Middle frontal gyrus (tissue), 1 donor: ENCODE data around the gene UBE2V1.
A peak's percentile ranks its signal among the peaks of the same experiment; 100 is the strongest.
"Not testable (repeated sequence)": the region's sequence is repeated elsewhere in the genome, so short reads cannot be mapped to it uniquely, and the experiment has no call there.

Experiments used
- DNase-seq: peaks from one replicate; pipeline ENCODE4 v3.0.0-alpha.2; 2015; ENCODE audit warnings: low spot score; ENCODE audit errors: extremely low spot score

The UBE2V1 gene

GRCh38 chr20:50112512-50113419, at the start of gene UBE2V1:
UBE2V1 (minus strand) TSS chr20:50113150; CDS start chr20:50113128, 22 bp downstream.
- peak; percentile 61 for DNase-seq

GRCh38 chr20:50161494-50161893, 48.5 kb upstream of the UBE2V1 start:
- not testable (repeated sequence) for DNase-seq

- peak; percentile 88 for DNase-seq
Observed at GRCh38 chr20:50153500-50154377, 40.8 kb upstream of the UBE2V1 start, which contains the start of gene PEDS1. PEDS1 (minus strand) TSS chr20:50153723; CDS start chr20:50153637, 86 bp downstream.

- no peak for DNase-seq
Observed at GRCh38 chr20:50153153-50153499, 40.2 kb upstream of the UBE2V1 start.

- no peak for DNase-seq
Observed at GRCh38 chr20:50152394-50153152, 39.6 kb upstream of the UBE2V1 start.

GRCh38 chr20:50151034-50151743, 38.2 kb upstream of the UBE2V1 start:
- DNase-seq, result no peak

- no peak for DNase-seq
Observed at GRCh38 chr20:50149481-50150254, 36.7 kb upstream of the UBE2V1 start.

- DNase-seq, result no peak
Observed at GRCh38 chr20:50146732-50147662, 34.0 kb upstream of the UBE2V1 start.

GRCh38 chr20:50146214-50146613, 33.3 kb upstream of the UBE2V1 start:
- no peak for DNase-seq

GRCh38 chr20:50145566-50145965, 32.6 kb upstream of the UBE2V1 start:
- no peak for DNase-seq

GRCh38 chr20:50144362-50144761, 31.4 kb upstream of the UBE2V1 start:
- DNase-seq, result no peak

GRCh38 chr20:50142812-50143211, 29.9 kb upstream of the UBE2V1 start:
- no peak for DNase-seq

GRCh38 chr20:50141811-50142561, 29.0 kb upstream of the UBE2V1 start:
- no peak for DNase-seq

- DNase-seq, result no peak
Observed at GRCh38 chr20:50141018-50141675, 28.2 kb upstream of the UBE2V1 start.

- no peak for DNase-seq
Observed at GRCh38 chr20:50140339-50140859, 27.4 kb upstream of the UBE2V1 start.

GRCh38 chr20:50138479-50139393, 25.8 kb upstream of the UBE2V1 start:
- DNase-seq, result no peak
